ENCODE data around the gene SAMD8.
"Not testable (repeated sequence)": the region's sequence is repeated elsewhere in the genome, so short reads cannot be mapped to it uniquely, and the experiment has no call there.

The SAMD8 gene

GRCh38 chr10:75146780-75147179 lies 35.3 kb downstream of the SAMD8 start:
- no peak for DNase-seq

- DNase-seq = no peak
Measured at GRCh38 chr10:75150656-75151055, 39.2 kb downstream of the SAMD8 start.

- DNase-seq = no peak
Measured at GRCh38 chr10:75159519-75159918, 48.1 kb downstream of the SAMD8 start.

GRCh38 chr10:75165684-75166622 lies 54.5 kb downstream of the SAMD8 start:
- peak in 2 of 5 experiments; percentile 25 to 80 for DNase-seq

- no peak for DNase-seq
Measured at GRCh38 chr10:75166623-75166972, 55.1 kb downstream of the SAMD8 start.

- no peak for DNase-seq
Measured at GRCh38 chr10:75168275-75168674, 56.8 kb downstream of the SAMD8 start.

GRCh38 chr10:75170215-75170614 lies 58.8 kb downstream of the SAMD8 start:
- no peak for DNase-seq

GRCh38 chr10:75175046-75175445 lies 63.6 kb downstream of the SAMD8 start:
- DNase-seq = no peak

GRCh38 chr10:75176046-75176445 lies 64.6 kb downstream of the SAMD8 start:
- DNase-seq = no peak

GRCh38 chr10:75176736-75177135 lies 65.3 kb downstream of the SAMD8 start:
- no peak for DNase-seq

- DNase-seq = no peak
Measured at GRCh38 chr10:75179657-75180177, 68.3 kb downstream of the SAMD8 start.

- DNase-seq = no peak
Measured at GRCh38 chr10:75180592-75180991, 69.1 kb downstream of the SAMD8 start.

- no peak for DNase-seq
Measured at GRCh38 chr10:75181073-75181472, 69.6 kb downstream of the SAMD8 start.

- DNase-seq = no peak
Measured at GRCh38 chr10:75186310-75186709, 74.9 kb downstream of the SAMD8 start.

GRCh38 chr10:75187961-75188426 lies 76.5 kb downstream of the SAMD8 start:
- DNase-seq = peak in 4 of 5 experiments; percentile 41 to 84 (median 57)

- DNase-seq = not testable (repeated sequence)
Measured at GRCh38 chr10:75188522-75188921, 77.1 kb downstream of the SAMD8 start.

GRCh38 chr10:75189266-75190096 lies 78.0 kb downstream of the SAMD8 start:
- DNase-seq = no peak

- DNase-seq = no peak
Measured at GRCh38 chr10:75191821-75192568, 80.5 kb downstream of the SAMD8 start.

- not testable (repeated sequence) for DNase-seq
Measured at GRCh38 chr10:75194625-75195024, 83.2 kb downstream of the SAMD8 start.

GRCh38 chr10:75195035-75195763 lies 83.7 kb downstream of the SAMD8 start:
- no peak for DNase-seq

GRCh38 chr10:75197066-75197465 lies 85.6 kb downstream of the SAMD8 start:
- DNase-seq = no peak

- DNase-seq = no peak
Measured at GRCh38 chr10:75197906-75198305, 86.5 kb downstream of the SAMD8 start.
